Activated CD4-positive, alpha-beta T cell treated with anti-CD3 and anti-CD28 coated beads, Interleukin-2, amount 50 U/mL, for 24 hours (primary cell): ENCODE results near the gene PANK4.
A peak's percentile ranks its signal among the peaks of the same experiment; 100 is the strongest.

Experiments
- DNase-seq, 2 donors: peaks; one replicate each; pipeline ENCODE4 v3.0.0-alpha.2; 2020; ENCODE audit warnings: low read depth in 1 of 2, low spot score in 1 of 2

The PANK4 gene

DNA sequence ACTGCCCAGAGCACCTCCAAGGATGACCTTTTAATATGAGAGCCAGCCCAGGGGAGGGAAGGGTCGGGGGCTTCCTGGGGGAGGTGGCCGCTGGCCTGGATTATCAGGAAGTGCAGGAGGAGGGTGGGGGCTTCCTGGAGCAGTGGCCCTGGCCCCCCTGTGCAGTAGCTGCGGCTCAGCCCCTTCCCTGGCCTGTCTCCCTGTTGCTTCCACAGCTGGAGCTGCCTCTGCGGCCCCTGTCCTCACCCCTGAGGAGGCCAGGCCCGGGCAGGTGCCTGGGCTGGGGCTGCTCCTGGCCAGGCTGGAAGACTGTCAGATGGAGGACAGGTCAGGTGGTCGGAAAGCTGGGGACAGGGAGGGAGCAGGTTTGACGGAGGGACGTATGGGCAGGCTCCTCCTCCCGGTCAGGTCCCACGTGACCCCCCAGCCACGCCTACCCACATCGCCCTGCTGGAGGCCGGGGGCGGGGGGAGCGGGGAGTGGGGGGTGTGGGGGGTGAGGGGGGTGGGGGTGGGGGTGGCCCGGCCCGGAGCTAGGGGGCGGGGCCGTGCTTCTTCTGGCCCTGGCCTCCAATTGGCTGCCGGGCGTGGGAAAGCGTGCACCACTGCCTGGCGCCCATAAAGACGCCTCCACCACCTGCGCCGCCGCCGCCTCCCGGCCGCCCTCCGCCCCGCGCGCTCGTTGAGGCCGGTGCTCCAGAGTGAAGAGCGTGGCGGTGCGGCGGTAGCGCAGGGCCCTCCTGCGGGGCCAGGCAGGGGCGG lies 19.5 kb upstream of the PANK4 start:
- peak in 1 of 2 donors; percentile 77 for DNase-seq

DNA sequence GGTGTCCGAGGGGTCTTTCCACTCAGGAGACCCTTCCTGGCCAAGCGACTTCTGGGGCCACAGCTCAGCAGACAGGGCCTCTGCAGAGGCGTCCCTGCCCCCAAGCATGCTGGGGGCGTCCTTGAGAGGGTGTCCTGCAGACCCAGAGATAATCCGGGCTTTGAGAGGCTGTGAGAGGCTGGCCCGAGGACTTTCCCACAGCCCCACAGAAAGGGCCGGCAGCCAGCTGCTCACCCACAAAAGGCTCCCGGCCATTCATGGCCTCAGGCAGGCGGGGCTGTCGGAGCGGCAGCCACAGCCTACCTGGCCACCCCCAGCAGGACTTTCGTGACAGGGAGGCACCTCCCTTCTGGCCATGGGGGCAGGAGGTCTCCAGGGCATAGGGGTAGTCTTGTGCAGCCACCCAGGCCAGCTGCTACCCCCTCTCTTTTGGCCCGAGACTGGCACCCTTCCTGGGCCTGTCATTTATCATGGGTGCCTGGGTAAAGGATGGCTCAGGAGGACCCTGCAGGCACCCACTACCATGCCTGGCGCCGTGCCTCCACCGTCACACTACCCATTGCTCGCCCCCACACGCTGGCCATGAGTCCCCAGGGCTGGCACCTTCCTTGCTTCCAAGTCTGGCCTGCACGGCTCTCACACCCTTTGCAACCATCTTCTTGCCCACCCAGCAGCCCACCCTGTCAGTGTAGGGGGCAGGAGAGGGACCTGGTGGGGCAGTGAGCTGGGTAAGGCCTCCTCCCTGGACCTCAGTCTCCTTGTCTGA lies 18.7 kb upstream of the PANK4 start:
- no peak for DNase-seq

GRCh38 chr1:2544093-2544874 lies 17.9 kb upstream of the PANK4 start:
- DNase-seq: no peak

DNA sequence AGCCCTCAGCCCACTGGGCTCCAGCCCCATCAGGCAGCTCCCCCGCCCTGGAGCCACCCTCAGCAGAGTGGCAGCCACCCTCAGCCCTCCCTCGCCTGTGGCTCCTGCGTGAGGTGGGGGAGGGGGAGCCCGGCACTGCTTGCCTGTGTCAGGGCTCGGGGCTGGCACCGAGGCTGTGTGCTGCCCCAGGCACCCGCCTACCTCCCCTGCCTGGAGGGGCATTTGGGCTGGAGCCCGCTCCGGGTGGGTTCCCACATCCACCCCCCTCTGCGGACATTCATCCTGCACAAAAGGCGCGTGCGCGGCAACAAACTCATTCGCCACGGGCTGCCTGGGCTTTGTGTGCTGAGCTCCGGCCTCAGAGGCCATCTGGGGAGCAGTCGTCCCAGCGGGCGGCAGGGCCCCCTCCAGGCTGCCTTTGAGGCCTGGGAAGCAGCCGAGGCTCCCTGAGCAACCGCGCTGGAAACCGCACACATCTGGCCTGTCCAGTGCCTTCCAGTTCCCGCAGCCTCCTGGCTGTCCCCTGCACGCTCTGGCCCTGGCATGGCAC lies 17.2 kb upstream of the PANK4 start:
- no peak for DNase-seq

DNA sequence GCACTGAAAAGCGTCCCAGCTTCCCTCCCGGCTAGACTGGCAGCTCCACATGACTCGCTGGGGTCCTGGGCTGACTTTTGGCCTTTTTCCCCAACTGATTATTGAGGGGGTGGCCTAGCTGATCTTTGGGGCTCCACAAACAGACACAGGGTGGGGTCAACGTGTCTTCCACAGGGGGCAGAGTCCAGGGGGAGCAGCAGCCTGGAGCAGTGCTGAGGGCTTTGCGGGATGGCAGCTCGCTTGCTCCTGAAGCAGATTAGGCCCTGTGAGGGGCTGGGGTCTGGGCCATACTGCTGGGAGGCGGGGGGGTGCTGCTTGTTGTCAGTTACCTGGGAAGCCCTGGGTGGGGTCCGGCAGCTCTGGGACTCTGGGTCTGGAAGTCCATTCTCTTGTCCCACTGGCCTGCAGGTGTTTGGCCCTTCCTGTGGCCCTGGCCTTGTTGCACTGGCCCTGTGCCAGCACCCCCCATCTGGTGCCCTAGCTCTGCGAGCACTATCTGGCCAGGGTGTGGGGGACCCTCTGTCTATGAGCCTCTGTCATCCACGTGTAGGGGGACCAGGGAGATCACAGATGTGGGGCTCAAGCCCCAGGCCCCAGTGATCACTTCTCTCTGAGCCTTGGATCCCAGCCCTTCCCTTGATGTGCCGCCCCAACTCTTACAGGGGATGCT lies 16.0 kb upstream of the PANK4 start:
- no peak for DNase-seq

DNA sequence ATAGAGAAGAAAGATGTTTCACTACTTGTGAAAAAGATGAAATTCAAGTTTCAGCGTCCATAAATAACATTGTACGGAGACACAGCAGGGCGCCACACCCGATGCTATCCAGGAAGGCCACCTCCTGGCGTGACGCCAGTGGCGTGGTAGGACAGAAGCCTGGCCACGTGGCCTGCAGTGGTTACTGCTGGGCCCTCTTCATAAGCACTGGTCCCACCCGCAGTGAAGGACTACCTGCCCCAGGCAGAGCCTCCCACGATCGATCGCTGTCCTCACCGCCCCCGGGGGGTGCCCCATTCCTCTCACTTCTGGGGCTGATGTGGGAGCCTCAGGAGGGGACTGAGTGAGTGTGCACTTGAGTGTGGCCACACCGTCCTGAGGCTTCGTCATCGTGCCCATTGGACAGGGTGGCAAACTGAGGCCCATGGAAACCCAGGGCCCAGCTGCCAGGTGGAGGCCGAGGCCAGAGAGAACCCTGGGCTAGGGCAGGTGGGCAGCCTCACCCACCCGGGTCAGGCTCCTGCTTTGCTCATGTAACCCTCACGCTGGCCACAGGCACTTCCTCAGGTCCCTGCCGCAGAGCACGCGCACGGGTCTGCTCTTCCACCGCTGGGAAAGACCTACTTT lies 15.3 kb upstream of the PANK4 start:
- DNase-seq: no peak

DNA sequence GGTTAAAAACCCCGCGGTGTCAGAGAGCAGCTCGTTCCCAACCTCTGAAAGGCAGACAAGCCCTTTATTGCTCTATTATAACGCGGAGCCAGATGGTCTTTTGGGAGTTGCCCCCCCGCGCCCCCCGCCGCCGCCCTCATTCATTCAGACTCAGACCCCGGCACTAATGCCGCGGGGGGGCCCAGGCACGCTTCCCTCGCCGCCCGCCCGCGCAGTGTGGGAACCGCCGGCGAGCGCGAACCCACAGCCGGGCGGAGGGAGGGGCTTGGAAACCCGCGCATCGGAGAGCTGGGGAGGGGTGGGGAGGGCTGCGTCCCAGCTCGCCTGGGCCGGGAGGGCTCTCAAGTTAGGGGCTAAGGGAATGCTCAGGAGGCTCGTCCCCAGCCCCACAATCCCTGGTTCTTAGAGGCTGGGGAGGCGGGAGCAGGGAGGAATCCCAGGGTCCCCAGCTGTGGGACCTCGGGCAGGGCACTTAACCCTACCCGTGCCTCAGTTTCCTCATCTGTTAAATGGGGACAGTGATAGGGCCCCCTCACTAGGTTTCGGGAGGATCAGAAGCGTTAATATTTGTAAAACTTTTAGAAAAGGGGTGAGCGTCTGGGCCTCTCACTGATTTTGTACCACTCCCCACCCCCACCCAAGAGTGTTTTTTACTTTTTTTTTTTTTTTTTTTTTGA lies 14.6 kb upstream of the PANK4 start:
- DNase-seq: no peak

DNA sequence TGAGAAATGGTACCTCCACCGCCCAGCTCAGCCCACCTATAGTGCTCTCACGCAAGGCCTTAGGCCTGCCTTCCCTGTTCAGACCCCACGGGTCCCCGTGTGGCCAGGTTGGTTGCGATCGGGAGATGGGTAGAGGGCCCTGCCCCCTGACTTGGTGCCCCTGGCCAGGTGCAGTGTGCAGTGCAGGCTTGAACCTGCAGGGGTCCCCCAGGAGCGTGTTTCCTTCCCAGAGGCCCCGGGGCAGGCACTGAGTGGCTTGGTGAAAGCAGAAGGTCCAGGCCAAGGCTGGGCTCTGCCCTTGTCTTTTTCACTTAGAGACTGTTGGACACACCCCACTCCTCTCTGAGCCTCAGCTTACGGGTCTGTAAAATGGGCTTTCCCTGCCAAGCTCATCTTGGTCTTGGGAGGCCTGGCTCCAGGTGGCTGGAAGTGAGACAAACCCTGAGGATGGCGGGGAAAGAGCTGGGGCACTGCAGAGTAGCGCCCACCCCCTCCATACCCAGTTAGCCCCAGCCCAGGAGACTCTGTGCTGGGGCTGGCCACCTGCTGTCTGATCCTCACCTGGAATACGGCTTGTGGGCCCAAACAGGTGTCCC lies 13.0 kb upstream of the PANK4 start:
- no peak for DNase-seq

DNA sequence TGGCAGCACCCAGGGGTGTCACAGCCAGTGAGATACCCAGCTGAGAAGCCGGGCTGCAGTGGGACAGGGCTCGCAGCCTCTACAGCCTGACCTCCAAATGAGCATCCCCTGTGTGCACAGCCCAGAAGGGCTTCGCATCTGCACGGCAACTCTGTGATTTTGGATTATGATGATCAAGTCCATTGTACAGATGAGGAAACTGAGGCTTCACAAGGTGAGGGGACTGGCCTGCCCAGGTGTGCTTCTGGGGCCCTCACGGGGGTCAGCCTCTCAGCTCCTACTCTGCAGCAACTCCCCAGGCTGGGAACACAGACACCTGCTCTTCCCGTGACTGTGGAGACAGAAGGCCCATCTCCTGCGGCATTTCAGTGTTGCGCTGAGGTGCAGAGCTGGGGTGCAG lies 12.5 kb upstream of the PANK4 start:
- DNase-seq: no peak

- DNase-seq: no peak
These were observed 12.0 kb upstream of the PANK4 start for GRCh38 chr1:2538376-2538775.

DNA sequence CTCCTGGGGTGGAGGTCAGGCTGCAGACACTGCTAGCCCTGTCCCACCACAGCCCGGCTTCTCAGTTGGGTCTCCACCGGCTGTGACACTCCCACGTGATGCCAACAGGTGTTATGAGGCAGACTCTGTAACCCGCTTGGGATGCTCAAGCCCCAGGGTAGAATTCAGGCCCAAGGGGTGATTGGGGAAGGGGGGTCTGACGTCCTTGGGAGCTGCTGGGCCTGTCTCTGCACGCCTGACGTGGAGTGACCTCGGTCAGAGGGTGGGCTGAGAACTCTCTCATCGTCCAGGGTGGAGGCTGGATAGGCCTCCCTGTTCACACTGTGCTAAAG lies 11.4 kb upstream of the PANK4 start:
- no peak for DNase-seq

DNA sequence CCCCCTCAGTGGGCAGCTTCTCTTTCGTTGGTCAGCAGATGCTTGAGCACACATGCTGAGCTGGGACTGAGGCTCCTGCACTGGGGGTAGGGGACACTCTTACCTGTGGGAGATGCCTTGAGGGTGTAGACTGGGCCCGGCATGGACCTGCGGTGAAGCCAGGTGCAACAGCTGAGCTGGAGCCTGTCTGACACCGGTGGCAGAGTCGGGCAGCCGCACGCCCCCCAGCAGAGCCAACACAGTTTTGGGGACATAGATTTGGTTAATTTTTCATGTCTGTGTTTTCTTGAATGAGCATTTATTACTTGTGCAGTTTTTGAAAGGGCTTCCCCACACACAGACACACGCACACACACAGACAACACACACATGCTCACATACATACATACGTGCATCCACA lies 9.6 kb upstream of the PANK4 start:
- DNase-seq: no peak

GRCh38 chr1:2535455-2535854 lies 9.1 kb upstream of the PANK4 start:
- DNase-seq: no peak

DNA sequence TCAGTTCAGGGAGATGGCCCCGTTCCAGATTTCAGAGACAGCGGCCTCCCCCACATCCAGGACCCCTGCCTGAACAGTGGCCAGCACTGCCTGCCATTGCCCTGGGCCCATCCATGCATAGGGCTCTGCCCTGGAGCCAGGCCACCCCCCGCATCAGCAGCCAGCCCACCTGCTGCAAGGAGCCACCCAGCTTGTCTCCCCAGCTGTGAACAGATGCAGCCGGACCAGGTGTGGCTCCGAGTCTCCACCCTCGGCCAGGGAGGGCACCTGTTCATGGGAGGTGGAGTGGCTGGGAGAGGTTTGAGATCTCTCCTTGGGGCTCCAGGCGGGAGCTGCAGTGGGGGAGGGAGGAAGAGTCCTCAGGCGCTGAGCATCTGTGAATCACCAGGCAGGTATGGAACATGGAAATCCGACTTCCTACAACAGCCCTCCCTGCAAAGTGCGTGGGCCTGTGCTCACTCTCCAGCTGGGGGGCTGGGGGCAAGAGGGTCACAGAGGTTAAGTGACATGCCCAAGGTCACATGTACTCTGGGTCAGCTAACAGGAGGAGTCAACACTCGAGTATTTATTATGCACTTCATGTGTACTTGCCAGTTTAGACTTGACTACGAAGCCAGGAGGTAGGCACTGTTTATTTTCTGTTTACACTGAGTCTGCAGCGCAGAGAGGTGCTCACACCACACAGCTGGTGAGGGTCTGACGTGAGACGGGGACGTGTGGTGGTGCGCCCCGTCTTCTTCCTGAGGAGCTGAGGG lies 8.5 kb upstream of the PANK4 start:
- no peak for DNase-seq

GRCh38 chr1:2534315-2534686 lies 7.9 kb upstream of the PANK4 start:
- DNase-seq: no peak

GRCh38 chr1:2533365-2533764 lies 7.0 kb upstream of the PANK4 start:
- no peak for DNase-seq

DNA sequence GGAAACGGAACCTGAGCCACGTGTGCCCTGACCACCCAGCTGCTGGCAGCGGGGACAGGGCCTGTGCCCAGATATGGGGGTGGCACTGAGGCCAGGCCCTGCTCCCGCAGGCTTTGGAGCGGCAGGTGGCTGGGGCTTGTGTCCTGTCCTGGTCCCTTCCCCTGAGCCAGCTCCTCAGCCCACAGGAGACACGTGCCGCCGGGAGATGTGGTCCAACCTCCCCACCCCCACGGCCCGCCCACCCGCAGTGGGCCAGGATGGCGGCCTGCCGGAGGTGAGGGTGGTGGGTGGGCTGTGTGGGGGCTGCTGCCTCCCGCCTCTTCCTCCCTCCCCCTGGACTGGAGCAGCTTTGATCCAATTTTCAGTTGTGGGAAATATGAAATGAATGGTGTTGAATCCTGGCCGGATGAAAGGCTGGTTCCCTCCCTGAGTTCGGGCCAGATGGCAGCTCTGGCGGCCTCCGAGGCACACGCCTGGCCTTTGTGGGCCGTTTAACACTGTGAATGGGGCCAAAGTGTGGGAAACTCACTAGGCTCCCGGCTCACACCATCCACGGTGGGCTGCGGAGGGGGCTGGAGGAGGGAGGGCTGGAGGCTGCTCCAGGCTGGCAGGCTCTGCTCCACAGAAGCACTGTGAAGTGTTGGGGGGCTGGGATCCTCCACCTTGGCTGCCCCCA lies 6.2 kb upstream of the PANK4 start:
- DNase-seq: no peak

GRCh38 chr1:2530513-2531361 lies 4.3 kb upstream of the PANK4 start:
- DNase-seq: no peak
